Smooth muscle cell (in vitro differentiated cells): ENCODE results near the gene KCNJ15. TPM values are rescaled to one million over a fixed set of nuclear protein-coding genes. Genes with fewer than 3 reads are reported as not detected.

Experiments
- DNase-seq: peaks from one replicate; lab custom pipeline; 2025; ENCODE audit not compliant: unreplicated experiment; lab: John Stamatoyannopoulos, UW
- H2AFZ ChIP-seq: fragments of 200-600 bp; sonication (generic); 2 replicates; pipeline ENCODE4 v1.6.0; 2016; ENCODE audit warnings: antibody characterized with exemption, low read depth, mild to moderate bottlenecking
- H3F3A ChIP-seq: fragments of 200-600 bp; sonication (generic); 2 replicates; pipeline ENCODE4 v1.6.0; 2017; ENCODE audit warnings: antibody characterized with exemption, low read depth
- H3K27ac ChIP-seq: fragments of 200-600 bp; sonication (generic); 2 replicates; pipeline ENCODE4 v1.5.1; 2016; ENCODE audit warnings: low read depth, mild to moderate bottlenecking
- H3K27me3 ChIP-seq: fragments of 200-600 bp; sonication (generic); 2 replicates; pipeline ENCODE4 v1.6.1; 2016; ENCODE audit warnings: low read depth, mild to moderate bottlenecking
- H3K36me3 ChIP-seq: fragments of 200-600 bp; sonication (generic); 2 replicates; pipeline ENCODE4 v1.5.1; 2016; ENCODE audit warnings: low read depth
- H3K4me1 ChIP-seq: fragments of 200-600 bp; sonication (generic); 2 replicates; pipeline ENCODE4 v1.5.1; 2016; ENCODE audit warnings: low read depth
- H3K4me2 ChIP-seq: fragments of 200-600 bp; sonication (generic); 2 replicates; pipeline ENCODE4 v1.6.0; 2016; ENCODE audit warnings: mild to moderate bottlenecking
- H3K4me3 ChIP-seq: fragments of 200-600 bp; sonication (generic); 2 replicates; pipeline ENCODE4 v1.5.1; 2016; ENCODE audit warnings: mild to moderate bottlenecking
- H3K79me2 ChIP-seq: fragments of 200-600 bp; sonication (generic); 2 replicates; pipeline ENCODE4 v1.6.0; 2016; ENCODE audit warnings: low read depth, mild to moderate bottlenecking
- H3K9ac ChIP-seq: fragments of 200-600 bp; sonication (generic); 2 replicates; pipeline ENCODE4 v1.6.0; 2016; ENCODE audit warnings: low read depth
- H3K9me3 ChIP-seq: fragments of 200-600 bp; sonication (generic); replicated peaks from 2 replicates; pipeline ENCODE4 v1.5.1; 2016; ENCODE audit warnings: low read depth
- H4K20me1 ChIP-seq: fragments of 200-600 bp; sonication (generic); 2 replicates; pipeline ENCODE4 v1.6.0; 2016; ENCODE audit warnings: low read depth
- WGBS: methylation state at CpG from one replicate; pipeline ENCODE4 v1.1.7; 2016; ENCODE audit warnings: low lambda C conversion rate; 5-methylcytosine and 5-hydroxymethylcytosine counted together
- polyA plus RNA-seq: library from polyadenylated mRNA; unstranded; fragments of >200 nt; fragmentation: Nextera tagmentation; extraction: Ambion mirVana; gene quantifications from 2 replicates; pipeline ENCODE4 v1.2.1, GENCODE V29; 2016
- total RNA-seq: library from RNA; depleted of rRNA; stranded (reverse); fragments of >200 nt; gene quantifications from 2 replicates; pipeline ENCODE4 v1.2.3, GENCODE V29; 2014
- TF ChIP-seq, protein P1 (sequence below): fragments of 200-600 bp; sonication (generic); IDR thresholded peaks from 2 replicates; pipeline ENCODE4 v1.5.1; 2017; ENCODE audit warnings: borderline replicate concordance, mild to moderate bottlenecking, antibody characterized with exemption; ENCODE audit not compliant: insufficient read depth, poor library complexity, severe bottlenecking

KCNJ15 gene
- total and polyA plus RNA-seq, 2 experiments from 2014 or later: 4.2 to 21.9 TPM

DNA sequence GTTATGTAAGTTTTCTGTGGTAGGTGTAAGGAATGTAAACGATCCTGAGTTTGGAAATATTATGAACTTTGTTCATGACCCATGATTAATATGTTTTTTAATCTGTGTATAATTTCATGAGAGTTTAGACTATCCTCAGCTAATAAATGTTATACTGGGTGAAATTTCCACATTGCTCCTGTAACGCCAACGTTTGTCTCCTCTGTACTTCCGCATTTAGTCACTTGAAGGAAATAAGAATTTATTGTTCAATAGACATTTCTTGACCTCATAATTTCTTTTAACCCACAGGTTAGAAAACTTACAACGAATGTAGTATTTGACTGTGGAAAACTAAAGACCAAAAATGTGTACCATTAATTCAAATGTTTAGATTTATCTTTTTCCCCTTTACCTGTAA is 876 bp downstream of the KCNJ15 start:
- H3K27me3 ChIP-seq: no peaks in the 10 kb centered on the region
- no peak for DNase-seq

DNA sequence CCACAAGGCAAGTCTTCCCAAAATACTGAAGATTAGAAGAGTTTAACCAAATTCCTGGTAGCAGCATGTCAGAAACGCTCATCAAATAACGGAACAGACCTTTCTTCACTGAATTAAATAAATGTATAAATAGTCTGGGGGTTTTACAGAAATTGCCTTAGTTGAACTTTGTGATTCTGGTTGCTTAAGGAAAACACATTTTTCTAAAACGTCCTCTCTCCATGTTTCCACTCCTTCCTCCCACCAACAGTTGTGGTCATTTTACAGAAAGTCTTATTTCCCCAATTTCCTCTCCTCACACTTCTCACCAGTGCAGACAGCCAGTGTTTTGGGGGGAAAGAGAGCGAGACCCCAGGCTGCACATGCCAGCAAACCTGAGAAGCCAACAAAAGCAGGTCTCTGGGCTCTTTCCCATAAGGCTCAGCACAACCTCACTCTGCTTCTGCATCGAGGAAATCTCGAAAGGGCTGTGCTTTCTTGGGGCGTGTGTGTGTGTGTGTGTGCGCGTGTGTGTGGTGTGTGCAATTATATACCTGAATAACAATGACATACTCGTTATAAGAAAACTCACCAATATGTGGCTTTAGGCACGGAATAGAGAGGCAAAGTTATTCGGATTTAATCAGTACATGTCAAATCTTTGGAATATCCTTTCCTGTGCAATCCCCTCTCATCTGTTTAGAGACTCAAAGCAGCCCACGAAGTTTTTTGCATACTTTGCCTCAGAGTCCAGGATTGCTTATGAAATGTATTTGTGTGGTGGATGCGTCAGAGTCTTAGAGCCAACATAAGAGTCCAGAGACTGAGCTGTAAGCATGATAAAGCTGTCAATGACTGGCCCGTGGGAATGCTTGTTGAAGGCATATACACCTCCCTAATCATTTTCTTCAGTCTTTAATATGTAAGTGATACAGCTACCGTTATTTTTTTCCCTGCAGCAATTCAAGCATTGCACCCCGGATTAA is 2.0 kb downstream of the KCNJ15 start:
- Histone ChIP-seq H3K36me3 (no peaks in the 10 kb centered on the region), H3K27ac (peak overlapping the region; percentile 83), H4K20me1 (no peaks in the 10 kb centered on the region), H3K4me1 (peaks cover 5% of the 10 kb centered on the region), H3K9me3 (no peaks in the 10 kb centered on the region), H2AFZ (no peak overlapping the region), H3K4me3 (no peak overlapping the region), H3K27me3 (no peaks in the 10 kb centered on the region), H3K4me2 (peak overlapping the region; percentile 66), H3F3A (peaks cover 3% of the 10 kb centered on the region), H3K79me2 (no peaks in the 10 kb centered on the region), H3K9ac (peak overlapping the region; percentile 8)
- no peak for DNase-seq
- TF ChIP-seq, protein P1, sequence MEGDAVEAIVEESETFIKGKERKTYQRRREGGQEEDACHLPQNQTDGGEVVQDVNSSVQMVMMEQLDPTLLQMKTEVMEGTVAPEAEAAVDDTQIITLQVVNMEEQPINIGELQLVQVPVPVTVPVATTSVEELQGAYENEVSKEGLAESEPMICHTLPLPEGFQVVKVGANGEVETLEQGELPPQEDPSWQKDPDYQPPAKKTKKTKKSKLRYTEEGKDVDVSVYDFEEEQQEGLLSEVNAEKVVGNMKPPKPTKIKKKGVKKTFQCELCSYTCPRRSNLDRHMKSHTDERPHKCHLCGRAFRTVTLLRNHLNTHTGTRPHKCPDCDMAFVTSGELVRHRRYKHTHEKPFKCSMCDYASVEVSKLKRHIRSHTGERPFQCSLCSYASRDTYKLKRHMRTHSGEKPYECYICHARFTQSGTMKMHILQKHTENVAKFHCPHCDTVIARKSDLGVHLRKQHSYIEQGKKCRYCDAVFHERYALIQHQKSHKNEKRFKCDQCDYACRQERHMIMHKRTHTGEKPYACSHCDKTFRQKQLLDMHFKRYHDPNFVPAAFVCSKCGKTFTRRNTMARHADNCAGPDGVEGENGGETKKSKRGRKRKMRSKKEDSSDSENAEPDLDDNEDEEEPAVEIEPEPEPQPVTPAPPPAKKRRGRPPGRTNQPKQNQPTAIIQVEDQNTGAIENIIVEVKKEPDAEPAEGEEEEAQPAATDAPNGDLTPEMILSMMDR: no peak
- WGBS: 61% methylated on average over 17 of the region's 17 CpGs

More for the DNA sequence above, 876 bp downstream of the KCNJ15 start:
- H3K4me3 ChIP-seq: peak overlapping the region; percentile 17
- H4K20me1 ChIP-seq: no peaks in the 10 kb centered on the region
- WGBS: 91% methylated on average over 5 of the region's 5 CpGs
- peaks cover 5% of the 10 kb centered on the region for H3K4me1 ChIP-seq
- no peak overlapping the region for H3K9ac ChIP-seq
- peak overlapping the region; percentile 83 for H3K27ac ChIP-seq
- no peaks in the 10 kb centered on the region for H3K9me3 ChIP-seq
- H3K79me2 ChIP-seq: no peaks in the 10 kb centered on the region
- H3K36me3 ChIP-seq: no peaks in the 10 kb centered on the region
- TF ChIP-seq, protein P1: no peak
- H2AFZ ChIP-seq: no peak overlapping the region
- H3K4me2 ChIP-seq: peak overlapping the region; percentile 18
- H3F3A ChIP-seq: peaks cover 3% of the 10 kb centered on the region

GRCh38 chr21:38259665-38260064 is 2.9 kb downstream of the KCNJ15 start:
- DNase-seq: no peak
- Histone ChIP-seq H3K79me2 (no peaks in the 10 kb centered on the region), H3K36me3 (no peaks in the 10 kb centered on the region), H3K4me3 (no peak overlapping the region), H3F3A (peaks cover 3% of the 10 kb centered on the region), H3K4me1 (peaks cover 5% of the 10 kb centered on the region), H3K9me3 (no peaks in the 10 kb centered on the region), H4K20me1 (no peaks in the 10 kb centered on the region), H3K27ac (peak overlapping the region; percentile 83), H2AFZ (no peak overlapping the region), H3K27me3 (no peaks in the 10 kb centered on the region), H3K4me2 (peak overlapping the region; percentile 66), H3K9ac (no peak overlapping the region)
- WGBS: 91% methylated on average over 2 of the region's 2 CpGs
- TF ChIP-seq, protein P1: no peak
